Hippocampal formation (tissue), 2 donors: ENCODE results near the gene RER1.

Experiments used
- DNase-seq, 2 donors: peaks; one replicate each; lab custom pipeline; 2025; lab: John Stamatoyannopoulos, UW

RER1 gene

DNA sequence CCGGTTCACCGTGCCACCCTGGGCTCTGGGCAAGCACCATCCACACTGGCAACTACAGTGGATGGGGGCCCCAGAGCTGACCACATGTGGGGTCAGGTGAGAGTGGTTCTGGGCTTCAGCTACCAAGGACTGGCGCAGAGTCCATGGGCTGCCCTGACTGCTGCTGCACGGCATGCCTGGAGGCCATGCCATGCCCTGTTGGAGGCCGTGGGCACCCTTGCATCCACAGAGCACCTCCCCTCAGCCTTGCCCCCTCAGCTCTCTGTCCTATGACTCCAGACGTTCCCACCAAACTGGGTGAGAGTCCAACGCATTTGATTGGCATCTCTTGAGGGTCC lies 15.7 kb upstream of the RER1 start:
- DNase-seq = no peak

DNA sequence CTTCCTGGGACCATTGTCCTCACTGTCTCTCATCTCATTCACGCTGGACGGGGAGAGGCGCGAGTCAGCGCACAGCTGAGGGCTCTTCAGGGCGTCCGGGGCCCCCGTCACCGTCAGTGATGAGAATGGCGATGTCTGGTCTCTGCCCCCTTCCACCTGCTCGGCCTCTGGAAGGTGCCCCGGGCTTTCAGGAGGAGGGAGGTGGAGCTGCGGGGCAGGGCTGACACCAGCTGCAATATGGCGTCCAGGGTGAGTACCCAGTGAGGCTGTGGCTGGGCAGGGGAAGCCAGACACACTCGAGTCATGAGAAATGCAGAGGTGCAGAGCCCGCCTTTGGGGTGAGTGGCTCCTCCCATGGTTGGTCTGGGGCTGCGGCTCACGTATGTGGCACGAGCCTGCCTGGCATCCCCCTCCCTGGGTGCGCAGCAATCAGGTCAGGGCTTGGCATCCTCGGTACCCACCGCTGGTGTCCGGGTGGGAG lies 15.3 kb upstream of the RER1 start:
- DNase-seq = no peak

DNA sequence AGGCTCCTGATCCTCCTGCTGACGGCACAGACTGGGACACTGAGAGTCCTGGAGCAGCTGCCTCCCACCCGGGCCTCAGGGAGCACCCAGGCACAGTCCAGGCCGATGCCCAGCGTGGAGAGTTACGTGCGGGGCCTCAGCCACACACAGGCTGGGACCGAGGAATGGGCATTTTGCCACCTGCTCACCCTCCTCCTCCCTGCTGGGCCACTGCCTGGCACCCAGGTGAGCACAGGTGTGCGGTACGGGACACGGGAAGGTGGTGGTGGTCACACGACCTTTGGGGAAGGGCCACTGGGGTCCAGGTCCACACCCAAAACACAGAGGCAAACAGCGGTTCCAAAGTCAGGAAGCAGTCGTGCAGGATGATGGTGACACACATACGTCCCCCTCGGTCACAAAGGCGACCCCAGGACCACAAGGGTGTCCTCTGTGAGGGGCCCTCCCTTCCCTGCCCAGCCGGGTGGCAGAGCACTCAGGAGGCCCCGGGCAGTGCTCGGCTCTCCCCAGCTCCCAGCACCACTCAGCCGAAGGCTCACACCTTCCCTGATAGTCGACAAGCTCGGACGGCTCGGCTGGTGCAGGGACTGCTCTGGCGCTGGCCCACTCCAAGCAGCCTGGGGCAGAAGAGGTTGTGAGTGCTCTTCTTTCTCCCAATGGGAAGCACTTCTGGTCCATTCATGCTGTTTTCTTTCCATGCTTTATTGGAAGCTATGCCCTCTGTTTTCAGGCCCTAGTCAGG lies 14.5 kb upstream of the RER1 start:
- no peak for DNase-seq

DNA sequence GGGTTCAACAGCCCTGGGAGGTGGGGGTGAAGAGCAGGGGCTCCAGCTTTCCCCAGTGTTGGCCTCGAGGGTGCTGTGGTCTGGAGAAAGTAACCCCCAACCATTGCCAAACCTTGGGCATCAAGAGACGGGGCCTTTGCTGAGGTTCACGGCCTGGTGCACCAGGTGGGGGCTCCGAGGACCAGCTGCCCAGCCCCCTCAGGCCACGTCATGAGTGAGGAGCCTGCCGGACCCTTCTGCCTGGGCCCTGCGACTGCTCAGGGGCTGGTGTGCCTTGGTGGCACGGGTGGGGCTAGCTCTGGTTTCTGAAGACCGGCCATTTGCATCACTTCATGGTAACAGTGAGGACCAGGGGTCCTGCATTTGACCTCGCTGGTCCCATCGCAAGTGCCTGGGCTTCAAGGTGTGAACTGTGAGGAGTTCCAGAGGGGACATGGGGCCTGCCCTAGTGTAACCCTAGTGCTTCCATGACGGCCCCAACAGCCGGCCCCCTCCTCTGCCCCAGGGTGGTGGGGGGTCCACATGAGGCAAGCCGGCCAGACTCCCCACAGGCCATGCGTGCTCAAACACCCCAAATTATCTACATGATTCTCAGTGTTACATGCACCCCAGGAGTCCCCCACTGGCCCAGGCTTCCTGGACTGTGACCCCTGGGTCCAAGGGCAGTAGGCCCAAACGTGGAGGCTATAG lies 13.7 kb upstream of the RER1 start:
- no peak for DNase-seq

DNA sequence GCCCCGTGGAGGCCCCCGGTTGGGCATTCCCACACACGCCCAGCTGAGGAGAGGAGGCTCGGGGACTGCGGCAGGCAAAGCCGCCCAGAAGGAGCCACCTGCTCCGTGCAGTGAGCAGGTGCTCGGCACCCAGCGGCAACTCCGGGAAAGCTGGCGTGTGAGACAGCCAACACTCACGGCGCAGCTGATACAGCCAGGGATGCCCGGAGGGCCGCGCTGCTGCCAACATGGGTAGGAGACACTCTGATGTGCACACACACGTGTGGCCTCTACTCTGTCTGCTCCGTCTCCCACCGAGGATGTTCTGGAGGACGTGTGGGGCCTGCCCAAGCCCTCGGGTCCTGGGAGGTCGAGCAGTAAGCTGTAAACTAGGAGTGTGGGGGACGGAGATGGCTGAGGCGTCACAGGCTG lies 13.2 kb upstream of the RER1 start:
- DNase-seq = no peak

DNA sequence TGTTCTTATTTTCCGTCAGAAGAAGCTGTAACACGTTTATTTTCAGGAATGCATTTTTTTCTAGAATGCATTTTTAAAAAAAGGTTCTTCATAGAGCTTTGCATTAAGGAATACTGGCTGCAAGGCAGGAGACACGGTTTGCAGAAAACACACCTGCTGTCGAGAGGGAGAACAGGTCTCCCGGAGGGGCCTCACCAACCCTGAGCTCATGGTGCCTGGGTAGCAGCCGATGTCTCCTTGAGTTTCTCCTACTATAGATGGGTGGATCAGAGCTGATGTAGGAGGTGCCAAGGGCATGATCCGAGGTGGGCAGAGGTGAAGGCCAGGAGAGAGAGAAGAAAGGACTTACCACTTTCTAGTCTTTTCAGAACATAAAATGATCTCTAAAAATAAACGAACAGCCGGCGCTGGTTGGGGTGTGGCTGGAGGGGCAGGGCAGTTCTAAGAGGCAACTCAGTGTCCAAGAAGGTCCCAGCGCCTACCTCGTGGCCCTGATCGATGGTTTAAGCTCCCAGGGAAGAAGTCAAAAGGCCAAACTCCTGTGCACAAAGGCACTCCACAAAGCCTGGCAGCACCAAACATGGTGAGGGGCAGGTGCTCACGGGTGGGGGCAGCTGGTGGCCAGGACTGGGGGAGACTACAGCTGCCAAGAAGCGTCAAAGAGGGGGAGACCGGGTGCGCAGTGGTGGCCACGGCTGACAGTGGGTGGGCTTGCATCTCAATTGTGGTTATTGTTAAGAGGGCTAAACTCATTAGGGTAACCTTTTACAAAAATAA lies 12.5 kb upstream of the RER1 start:
- DNase-seq = no peak

DNA sequence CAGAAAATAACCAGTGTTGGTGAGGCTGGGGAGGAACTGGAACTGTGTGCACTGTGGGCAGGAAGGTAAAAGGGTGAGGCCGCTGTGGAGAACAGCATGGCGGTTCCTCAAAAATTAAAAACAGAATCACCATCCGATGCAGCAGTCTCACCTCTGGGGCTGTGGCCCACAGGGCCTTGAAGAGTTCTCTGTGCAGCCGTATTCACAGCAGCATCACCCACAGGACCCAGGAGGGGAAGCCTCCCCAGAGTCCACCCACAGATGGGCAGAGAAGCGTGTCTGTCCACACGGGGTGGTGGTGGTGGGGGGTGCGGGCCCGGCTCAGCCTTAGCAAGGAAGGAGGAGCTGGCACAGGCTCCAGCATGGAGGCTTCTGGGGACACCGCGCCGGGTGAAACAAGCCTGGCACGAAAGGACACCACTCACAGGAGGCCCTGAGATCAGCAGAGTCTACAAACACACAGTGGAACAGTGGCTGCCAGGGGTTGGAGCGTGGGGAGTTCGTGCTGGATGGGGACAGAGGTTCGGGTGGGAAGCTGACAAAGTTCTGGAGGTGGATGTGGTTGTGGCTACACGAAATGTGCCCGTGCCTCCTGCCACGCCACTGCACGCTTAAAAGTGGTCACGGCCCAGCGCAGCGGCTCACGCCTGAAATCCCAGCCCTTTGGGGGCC lies 11.8 kb upstream of the RER1 start:
- DNase-seq = no peak

DNA sequence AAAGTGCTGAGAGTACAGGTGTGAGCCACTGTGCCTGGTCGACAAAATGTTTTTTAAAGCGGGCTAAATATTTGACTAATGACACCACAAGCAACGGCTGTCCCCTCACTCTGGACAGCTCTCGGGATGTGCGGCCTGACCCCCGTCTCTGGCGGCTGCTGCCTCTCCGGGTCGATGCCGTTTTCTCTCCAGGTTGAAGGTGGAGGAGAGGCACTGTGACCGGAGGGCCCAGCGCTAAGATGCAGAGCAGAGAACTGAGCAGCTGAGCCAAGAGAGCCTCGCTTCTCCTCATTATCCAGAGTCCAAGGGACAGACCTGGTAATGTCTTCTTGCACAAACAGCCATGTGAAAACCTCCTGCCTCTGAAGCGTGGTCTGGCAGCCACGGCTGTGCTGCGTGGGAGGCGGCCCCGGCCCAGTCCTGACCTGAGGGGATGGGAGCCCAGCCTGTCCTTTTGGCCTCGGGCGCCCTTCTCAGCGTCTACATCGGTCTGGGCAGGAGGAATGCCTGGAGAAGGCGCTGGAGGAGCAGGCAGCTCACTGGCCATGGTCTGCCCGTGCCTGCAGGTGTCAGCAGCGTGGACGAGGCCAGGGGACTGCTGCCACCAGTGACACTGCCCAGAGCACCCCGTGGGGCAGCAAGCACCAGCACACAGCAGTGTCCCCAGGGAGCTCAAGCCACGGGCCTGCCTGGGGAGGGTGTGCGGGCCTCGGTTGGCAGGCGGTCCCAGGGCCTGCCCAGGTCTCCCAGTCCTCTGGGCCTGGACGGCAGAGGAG lies 10.6 kb upstream of the RER1 start:
- no peak for DNase-seq

DNA sequence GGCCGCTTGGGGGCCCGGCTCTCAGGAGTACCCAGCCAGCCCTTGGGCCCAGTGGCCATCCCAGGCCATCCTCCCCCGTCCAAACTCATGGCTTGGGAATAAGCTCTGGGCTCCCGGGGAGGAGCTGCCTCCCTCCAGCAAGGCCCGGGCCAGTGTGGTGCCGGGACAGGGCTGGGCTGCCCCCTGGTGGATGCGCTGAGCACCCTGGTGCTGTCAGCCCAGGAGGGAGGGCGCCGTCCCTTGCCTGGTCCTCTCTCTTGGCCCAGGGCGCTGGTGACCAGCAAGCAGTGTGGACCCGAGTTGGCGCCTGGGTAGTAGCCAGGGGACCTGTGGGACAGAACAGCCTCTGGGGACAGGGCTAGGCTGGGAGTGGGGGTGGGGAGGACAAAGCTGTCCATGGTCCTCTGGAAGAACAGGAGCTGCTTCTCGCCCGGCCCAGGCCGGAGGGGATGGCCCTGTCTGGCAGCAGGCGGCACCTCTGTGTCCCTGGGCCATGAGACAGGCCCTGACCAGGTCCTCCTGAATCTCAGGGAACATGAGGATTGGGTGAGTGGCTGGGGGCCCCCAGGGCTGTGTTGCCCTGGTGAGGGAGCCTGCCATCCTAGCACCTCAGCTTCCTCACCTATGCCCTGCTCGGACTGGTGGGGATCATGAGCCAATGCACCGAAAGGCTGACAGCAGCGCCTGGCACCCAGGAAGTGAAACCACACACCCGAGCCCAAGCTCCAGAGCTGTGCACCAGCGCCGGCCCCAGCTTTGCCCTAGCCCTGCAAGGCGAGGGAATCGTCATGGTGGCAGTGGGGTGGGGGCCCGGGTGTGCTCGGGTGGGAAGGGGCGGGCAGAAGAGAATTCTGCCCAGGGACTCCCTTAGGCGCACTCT lies 9.7 kb upstream of the RER1 start:
- peak; percentile 43 to 63 for DNase-seq

DNA sequence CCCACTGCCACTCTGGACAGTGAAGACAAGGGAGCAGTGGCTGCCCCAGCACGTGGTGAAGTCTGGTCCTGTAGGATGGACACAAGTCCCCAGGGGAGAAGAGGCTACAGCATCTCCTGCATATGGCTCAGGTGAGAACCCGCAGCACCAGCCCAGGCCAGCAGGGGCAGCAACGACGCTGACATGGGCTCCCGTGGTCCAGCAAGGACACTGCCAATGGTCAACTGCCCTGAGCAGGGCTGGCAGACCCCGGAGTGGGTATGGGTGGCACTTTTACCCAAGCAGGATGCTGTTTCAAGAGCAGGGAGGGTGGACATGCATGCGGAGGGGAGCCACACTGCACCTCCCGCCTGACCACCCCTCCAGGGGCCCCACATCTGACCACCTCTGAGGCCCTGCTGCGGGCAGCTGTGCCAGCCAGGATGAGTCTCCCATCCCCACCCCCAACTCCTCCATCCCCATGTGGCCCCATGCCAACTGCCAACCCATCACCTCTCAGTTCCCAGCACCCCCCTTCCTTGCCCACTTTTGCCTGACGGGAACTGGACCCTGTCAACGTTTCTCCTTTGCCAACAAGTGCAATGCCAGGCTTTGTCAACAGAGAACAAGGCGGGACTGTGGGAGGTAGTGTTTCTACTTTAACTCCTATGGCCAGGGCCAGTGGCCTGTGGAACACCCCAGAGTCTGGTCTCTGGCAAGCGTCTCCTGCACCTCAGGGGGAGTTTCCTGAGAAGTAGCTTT lies 8.8 kb upstream of the RER1 start:
- DNase-seq = no peak

DNA sequence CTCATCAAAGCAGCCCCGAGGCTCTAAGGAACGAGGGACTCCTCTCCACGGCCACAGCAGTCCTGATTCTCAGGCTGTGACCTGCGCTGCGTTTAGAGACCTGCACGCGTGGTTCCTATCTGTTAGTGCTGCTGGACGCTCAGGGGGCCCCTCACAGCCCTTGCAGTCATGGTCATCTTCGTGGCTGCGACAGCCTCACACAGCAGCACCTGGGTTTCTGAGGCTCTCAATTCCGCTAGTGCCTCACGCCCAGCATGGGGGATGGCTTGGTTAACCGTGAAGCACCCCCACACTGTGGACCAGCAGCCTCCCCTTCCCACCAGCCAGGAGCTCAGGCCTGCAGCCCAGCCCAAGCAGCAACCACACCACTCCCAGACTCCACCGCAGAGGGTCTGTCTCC lies 8.1 kb upstream of the RER1 start:
- DNase-seq = no peak

DNA sequence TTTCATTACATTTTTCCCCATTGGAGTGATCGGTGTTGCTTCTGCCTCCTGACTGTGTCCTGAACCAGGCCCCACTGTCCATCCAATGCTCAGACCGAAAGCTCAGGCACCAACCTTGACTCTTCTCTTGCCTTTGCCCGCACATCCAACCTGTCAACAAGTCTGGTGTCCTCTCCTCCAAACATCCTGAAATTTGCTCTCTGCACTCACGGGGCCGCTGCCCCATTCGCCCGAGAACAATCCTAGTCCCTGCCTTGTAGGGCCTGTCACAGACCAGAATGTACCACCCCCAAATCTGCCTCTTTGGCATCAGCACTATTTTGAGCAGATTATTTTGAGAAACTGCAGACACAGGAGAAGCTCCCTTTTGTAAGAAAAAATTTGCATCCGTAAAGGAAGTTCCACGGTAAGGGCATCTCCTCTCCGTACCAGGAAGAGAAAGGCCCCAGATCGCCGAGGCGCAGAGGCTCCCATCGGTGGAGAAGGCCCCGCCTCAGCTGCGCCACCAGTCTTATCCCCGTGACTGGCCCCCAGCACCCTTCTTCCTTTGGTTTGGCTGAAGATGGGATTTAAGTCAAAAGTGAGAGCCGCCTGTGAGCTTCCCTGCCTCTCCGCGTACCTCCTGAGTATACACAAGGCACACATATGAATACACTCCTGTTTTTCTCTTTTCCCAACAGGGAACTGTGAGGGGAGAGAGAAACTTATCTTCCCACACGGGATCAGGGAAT lies 7.3 kb upstream of the RER1 start:
- DNase-seq = no peak

DNA sequence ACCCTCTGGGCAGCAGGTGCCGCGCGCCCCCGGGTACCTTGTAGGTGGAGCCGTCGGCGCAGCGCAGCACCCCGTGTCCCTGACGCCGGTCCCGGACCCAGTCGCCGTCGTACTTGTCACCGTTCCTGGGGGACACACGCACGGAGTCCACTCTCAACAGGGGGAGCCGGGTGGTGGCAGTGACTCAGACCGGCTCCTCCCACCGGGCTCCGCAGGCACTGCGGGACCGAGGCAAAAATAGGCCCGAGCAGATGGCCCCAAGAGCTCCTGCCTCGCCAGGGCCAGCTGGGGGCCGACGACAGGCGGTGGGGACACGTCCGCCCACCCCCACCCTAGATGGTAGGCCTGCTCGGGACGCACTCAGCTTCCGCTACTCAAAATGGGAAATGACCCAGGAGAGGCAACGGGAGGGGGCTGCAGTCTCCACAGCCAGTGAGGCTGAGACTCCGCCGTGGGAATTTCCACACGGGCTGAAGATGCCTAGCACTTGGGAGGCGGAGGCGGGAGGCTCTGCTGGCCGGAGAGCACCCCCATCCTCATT lies 6.6 kb upstream of the RER1 start:
- no peak for DNase-seq

DNA sequence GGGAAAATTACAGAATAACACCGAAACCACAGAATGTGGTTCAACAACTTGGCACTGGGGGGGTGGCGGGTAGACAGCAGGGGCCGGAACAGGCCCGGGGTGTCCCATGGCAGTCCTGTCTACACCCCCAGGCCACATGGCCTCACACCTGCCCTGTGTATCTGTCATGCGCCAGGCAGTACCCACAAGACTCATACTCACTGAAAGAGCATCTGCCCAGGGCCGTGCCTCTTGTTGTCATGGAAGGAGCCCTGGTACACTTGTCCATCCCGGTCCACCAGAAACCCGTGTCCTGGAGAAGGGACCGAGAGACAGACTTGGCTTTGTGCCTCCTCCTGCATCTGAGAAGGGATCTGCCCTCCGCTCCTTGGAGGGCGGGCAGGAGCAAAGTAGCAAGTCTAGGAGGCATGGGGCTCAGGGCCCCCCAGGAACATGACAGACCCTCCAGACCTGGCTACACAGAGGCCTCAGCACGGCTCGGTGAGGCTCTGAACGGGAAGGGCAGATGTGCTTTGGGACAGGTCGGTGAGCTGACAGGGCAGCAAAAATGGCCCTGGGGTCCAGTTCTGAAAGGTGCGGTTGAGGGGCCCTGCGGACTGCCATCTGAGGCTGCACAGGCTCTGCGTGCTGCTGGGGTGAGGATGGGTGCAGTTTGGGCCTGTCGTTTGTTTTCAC lies 5.9 kb upstream of the RER1 start:
- no peak for DNase-seq

DNA sequence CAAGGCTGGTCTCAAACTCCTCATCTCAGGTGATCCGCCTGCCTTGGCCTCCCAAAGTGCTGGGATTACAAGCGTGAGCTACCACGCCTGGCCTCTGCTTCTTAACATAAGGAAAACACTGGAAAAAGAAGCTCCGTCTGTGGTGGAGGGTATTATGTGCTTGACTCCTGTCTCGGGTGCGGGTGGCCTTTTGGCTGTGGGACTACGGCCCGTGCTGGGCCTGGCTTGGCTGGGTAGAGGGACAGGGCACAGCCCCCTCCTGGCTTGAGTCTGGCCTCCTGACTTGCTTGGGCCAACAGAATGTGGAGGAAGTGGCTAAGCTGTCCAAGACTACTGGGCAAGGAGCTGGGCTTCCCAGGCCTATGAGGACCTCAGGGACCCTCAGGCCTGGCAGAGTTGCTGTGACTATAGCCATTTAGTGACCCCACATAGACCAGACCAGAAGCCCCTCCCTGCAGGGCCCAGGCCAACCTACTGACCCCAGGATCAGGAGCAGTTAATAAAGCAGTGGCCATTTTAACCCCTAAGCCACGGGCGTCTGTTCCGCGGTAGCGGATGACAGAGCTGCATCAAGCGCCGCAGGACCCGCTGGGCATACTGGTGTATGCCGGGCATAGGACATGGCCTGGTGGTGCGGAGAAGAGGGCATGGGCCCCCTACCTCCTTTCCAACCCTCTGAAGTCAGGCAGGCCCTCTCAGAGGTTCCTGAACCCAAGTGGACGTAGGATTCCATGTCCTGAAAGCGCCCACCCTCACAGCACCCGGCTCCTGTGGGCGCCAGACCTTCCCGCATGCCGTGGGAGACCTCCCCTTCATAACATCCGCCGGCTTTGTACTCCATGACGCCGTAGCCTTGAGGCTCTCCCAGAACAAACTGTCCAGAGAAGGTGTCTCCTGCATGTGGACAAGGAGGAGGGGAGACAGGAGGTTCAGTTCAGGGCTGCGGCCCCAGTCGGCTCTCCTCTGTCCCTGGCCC lies 4.7 kb upstream of the RER1 start:
- no peak for DNase-seq

DNA sequence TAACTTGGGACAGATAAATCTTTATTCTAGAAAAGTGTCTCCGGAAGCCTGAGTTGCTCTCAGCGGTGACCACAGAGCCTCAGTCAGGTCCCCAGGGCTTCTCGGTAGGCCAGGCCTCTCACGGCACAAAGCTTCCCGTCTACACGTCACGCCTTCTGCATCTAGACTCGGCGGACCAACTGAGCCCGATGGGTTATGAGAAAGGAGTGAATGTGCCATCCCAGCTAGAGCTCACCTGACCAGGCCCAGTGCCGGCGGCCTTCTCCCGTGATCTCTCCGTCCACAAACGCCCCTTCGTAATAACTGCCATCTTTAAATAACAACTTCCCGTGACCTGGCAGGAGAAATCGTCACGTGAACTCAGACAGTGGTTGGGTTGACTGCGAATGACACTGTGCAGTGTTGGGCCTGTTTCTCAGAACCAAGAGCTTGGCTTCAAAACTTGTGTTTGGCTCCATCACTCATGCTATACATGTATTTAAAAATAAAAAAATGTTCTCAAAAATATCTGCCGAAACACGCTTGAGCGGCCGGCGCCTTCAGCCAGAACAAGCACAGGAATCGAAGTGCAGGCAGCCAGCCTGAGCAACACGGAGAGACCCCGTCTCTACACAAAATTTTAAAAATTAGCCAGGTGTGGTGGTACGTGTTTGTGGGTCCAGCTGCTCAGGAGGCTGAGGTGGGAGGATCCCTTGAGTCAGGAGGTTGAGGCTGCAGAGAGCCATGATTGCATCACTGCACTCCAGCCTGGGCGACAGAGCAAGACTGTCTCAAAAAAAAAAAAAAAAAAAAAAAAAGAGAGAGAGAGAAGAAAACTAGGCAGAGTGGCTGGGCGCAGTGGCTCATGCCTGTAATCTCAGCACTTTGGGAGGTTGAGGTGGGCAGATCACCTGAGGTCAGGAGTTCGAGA lies 3.4 kb upstream of the RER1 start:
- DNase-seq = no peak
